Hair follicle dermal papilla cell (primary cell): Measurements from ENCODE around the gene PTGER1. TPM values are rescaled to one million over a fixed set of nuclear protein-coding genes. Genes with fewer than 3 reads are reported as not detected.

Experiments
- small RNA-seq: library from RNA; depleted of rRNA; stranded (forward); fragments of <200 nt; gene quantifications from one replicate; pipeline ENCODE3, GENCODE V24; 2012
- total RNA-seq: library from RNA; depleted of rRNA; stranded (reverse); fragments of >200 nt; gene quantifications from 2 replicates; pipeline ENCODE4 v1.2.3, GENCODE V29; 2012

PTGER1 gene, protein sequence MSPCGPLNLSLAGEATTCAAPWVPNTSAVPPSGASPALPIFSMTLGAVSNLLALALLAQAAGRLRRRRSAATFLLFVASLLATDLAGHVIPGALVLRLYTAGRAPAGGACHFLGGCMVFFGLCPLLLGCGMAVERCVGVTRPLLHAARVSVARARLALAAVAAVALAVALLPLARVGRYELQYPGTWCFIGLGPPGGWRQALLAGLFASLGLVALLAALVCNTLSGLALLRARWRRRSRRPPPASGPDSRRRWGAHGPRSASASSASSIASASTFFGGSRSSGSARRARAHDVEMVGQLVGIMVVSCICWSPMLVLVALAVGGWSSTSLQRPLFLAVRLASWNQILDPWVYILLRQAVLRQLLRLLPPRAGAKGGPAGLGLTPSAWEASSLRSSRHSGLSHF
- total RNA-seq, result 0.32 and 1.1 TPM in 2 replicates

DNA sequence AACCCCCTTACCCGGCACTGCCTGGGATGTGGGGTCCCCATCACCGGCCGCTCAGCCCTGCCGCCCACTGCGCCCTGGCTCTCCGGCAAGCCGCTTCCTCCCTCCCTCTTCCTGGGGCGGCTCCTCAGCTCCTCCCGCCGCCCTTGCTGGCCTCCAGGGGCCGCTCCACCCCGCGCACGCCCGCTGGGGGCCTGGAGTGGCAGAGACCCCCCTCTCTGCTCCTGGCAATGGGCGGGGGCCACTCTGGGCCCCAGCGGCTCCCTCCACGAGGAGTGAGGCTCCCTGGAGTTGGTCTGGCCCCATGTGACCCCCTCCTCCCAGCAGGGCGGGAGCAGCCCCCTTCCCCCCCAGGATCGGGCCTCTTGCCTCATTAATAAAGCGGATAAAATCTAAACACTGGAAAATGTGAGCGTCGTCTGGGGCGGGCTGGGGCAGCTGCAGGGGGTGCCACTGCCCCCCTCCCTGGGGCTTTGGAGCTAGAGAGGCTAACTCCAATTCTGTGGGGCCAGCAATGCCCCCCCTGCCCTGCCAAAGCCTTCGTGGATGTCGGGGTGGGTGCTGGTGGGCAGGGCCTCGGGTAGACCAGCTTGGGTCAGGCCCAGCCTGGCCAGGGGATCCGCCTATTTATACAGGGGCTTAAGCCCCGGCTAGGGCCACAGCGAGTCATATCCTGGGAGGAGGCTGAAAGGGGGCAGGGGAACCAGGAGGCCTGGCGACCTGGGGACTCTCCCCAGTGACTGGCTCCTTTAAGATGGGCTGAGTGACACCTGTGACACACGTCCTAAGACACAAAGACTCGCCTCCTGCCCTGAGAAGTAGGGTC is at the start of gene PTGER1:
Gene PTGER1 (minus strand): TSS at position 104 of the 823 bp plus-strand sequence. CDS start 1,034 bp downstream, outside the sequence.

DNA sequence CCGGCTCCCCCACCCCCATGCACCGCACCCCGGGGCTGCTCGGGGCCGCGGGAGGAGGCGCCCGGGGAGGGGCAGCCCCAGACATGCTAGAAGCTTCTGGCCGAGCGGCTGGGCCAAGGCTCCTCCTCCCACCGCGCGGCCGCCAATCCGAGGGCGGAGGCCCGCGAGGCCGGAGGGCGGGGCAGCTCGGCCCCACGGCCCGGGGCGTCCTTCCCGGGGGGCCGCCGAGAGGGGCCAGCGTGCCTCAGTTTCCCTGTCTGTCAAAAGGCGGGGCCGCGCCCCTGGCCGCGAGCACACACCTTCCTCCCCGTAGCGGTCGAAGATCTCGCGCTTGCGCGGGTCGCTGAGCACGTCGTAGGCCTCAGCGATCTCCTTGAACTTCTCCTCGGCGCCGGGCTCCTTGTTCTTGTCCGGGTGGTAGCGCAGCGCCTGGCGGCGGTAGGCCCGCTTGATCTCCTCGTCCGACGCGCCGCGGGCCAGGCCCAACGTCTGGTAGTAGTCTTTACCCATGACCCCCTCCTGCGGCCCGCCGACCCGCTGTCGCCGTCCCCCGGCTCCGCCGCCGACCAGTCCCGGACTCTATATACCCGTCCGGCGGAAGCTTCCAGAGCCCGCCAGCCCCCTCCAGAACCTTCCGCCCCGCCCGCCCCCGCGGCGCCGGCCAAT is 42.8 kb upstream of the PTGER1 start, which contains the start of gene DNAJB1:
Gene DNAJB1 (minus strand): TSS at position 558 of the 666 bp plus-strand sequence. CDS start 48 bp downstream, at position 510.

GRCh38 chr19:14496029-14496833 is 21.1 kb upstream of the PTGER1 start, which contains the start of gene GIPC1:
GIPC1 (minus strand) TSS chr19:14496127; CDS start chr19:14482976, 13,151 bp downstream.

DNA sequence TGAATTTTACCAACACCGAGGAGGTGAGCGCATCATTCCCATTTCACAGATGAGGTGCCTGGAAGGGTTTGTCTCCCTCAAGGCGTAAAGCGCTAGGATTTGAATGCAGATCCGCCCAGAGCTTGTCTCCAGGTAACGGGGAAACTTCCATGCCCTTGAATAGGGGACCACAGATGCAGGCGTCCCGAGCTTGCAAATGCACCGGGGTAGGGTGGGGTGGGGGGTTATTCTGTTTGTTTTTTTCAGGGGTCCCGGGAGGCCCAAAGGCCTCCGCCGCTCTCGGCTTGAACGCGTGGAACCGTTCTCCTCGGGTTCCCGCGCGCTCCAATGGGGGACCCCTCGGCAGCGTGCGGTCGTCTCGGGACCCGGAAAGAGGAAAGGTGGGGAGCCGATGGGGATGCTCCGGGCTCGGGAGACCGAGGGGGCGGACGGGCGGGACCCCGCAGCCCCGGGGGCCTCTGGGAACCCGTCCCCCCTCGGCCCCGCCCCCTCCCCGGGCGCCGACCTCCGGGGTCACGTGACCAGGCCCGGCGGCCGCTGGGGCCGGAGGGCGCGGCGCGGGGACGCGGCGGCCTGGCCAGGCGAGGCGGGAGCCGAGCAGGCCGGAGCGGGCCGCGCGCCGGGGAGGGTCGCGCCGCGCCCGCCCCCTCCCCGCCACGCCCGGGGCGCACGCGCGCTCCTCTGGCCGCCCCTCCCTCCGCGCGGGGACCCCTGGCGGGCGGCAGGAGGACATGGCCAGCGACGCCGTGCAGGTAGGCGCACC is 42.2 kb downstream of the PTGER1 start, which contains the start of gene PKN1:
Gene PKN1 (plus strand): TSS at position 516 of the 763 bp plus-strand sequence. CDS start 216 bp downstream, at position 732.

Small RNA genes lying within 50 kb of the gene (small RNA-seq; reads per million reads assigned to genes)
- not detected for gene SNRPGP15

Other genes with a start within 250 kb of the PTGER1 start
- 31.8 and 34.6 TPM in 2 replicates for gene ADGRE5, start 93.9 kb downstream of the PTGER1 start, total RNA-seq
- 52.9 and 56.0 TPM in 2 replicates for gene DDX39A, start 56.0 kb downstream of the PTGER1 start, total RNA-seq
- 120 and 122 TPM in 2 replicates for gene PKN1, start 42.0 kb downstream of the PTGER1 start, total RNA-seq
- 125 and 129 TPM in 2 replicates for gene GIPC1, start 20.8 kb upstream of the PTGER1 start, total RNA-seq
- gene DNAJB1, start 43.0 kb upstream of the PTGER1 start, total RNA-seq, result 72.7 and 76.3 TPM in 2 replicates
- gene TECR, start 54.2 kb upstream of the PTGER1 start, total RNA-seq, result 38.0 and 54.5 TPM in 2 replicates
- gene NDUFB7, start 96.7 kb upstream of the PTGER1 start, total RNA-seq, result 164 and 202 TPM in 2 replicates
- not detected in 2 replicates for gene CLEC17A, start 107.7 kb upstream of the PTGER1 start, total RNA-seq
- gene ADGRE3, start 199.5 kb upstream of the PTGER1 start, total RNA-seq, result not detected in 2 replicates
- 30.4 and 39.1 TPM in 2 replicates for gene ZNF333, start 214.7 kb upstream of the PTGER1 start, total RNA-seq